OCI-LY1 (cell line): ENCODE data around the gene SCGB2A2.

Experiments
- H2AFZ ChIP-seq: fragments of 200-600 bp; sonication (generic), shearing (Covaris generic); 2 replicates; pipeline ENCODE4 v1.6.0; 2014; ENCODE audit warnings: antibody characterized with exemption, mild to moderate bottlenecking, low read length
- H3F3A ChIP-seq: fragments of 200-600 bp; sonication (generic), shearing (Covaris generic); 2 replicates; pipeline ENCODE4 v1.6.0; 2014; ENCODE audit warnings: mild to moderate bottlenecking, antibody characterized with exemption, low read length, moderate library complexity; ENCODE audit not compliant: insufficient read depth
- H3K27ac ChIP-seq: fragments of 200-600 bp; sonication (generic); 2 replicates; pipeline ENCODE4 v1.5.1; 2014; ENCODE audit warnings: low read length, mixed run types, mild to moderate bottlenecking, low read depth; ENCODE audit not compliant: poor library complexity, severe bottlenecking
- H3K27me3 ChIP-seq: fragments of 200-600 bp; sonication (generic); 2 replicates; pipeline ENCODE4 v1.6.0; 2014; ENCODE audit warnings: antibody characterized with exemption, mild to moderate bottlenecking, low read length, moderate library complexity; ENCODE audit not compliant: insufficient read depth
- H3K36me3 ChIP-seq: fragments of 200-600 bp; sonication (generic); 2 replicates; pipeline ENCODE4 v1.6.1; 2014; ENCODE audit warnings: mild to moderate bottlenecking, antibody characterized with exemption, low read length, moderate library complexity, mixed read lengths; ENCODE audit not compliant: insufficient read depth
- H3K4me1 ChIP-seq: fragments of 200-600 bp; sonication (generic); 2 replicates; pipeline ENCODE4 v1.5.1; 2014; ENCODE audit warnings: mild to moderate bottlenecking, low read length, moderate library complexity; ENCODE audit not compliant: insufficient read depth, severe bottlenecking
- H3K4me2 ChIP-seq: fragments of 200-600 bp; sonication (generic), shearing (Covaris generic); 2 replicates; pipeline ENCODE4 v1.6.1; 2014; ENCODE audit warnings: low read length
- H3K4me3 ChIP-seq: fragments of 200-600 bp; sonication (generic); 2 replicates; pipeline ENCODE4 v1.5.1; 2014; ENCODE audit warnings: low read length, low read depth, mild to moderate bottlenecking, mixed read lengths; ENCODE audit not compliant: poor library complexity, severe bottlenecking
- H3K79me2 ChIP-seq: fragments of 200-600 bp; shearing (Covaris generic); 2 replicates; pipeline ENCODE4 v1.6.1; 2016; ENCODE audit warnings: mixed run types, low read length, mixed read lengths; ENCODE audit not compliant: insufficient read depth
- H3K9ac ChIP-seq: fragments of 200-600 bp; sonication (generic), shearing (Covaris generic); 2 replicates; pipeline ENCODE4 v1.6.1; 2014; ENCODE audit warnings: mild to moderate bottlenecking, low read length, mixed read lengths
- H3K9me2 ChIP-seq: fragments of 200-600 bp; sonication (generic), shearing (Covaris generic); 2 replicates; pipeline ENCODE4 v1.6.1; 2014; ENCODE audit warnings: low read depth, mild to moderate bottlenecking, low read length, mixed read lengths
- H3K9me3 ChIP-seq: fragments of 200-600 bp; shearing (Covaris generic); 2 replicates; pipeline ENCODE4 v1.6.1; 2014; ENCODE audit warnings: low read length, mixed read lengths
- H4K20me1 ChIP-seq: fragments of 200-600 bp; sonication (generic), shearing (Covaris generic); 2 replicates; pipeline ENCODE4 v1.6.0; 2016; ENCODE audit warnings: mild to moderate bottlenecking, low read length; ENCODE audit not compliant: insufficient read depth
- CTCF ChIP-seq: fragments of 200-600 bp; sonication (generic), shearing (Covaris generic); IDR thresholded peaks from 2 replicates; pipeline ENCODE4 v1.5.1; 2017; ENCODE audit warnings: mild to moderate bottlenecking, antibody characterized with exemption, low read length, moderate library complexity, mixed read lengths
- EZH2 ChIP-seq: fragments of 200-600 bp; sonication (generic), shearing (Covaris generic); IDR thresholded peaks from 2 replicates; pipeline ENCODE4 v1.8.0; 2017; ENCODE audit warnings: borderline replicate concordance, mixed run types, mild to moderate bottlenecking, antibody characterized with exemption, low read length, moderate library complexity, mixed read lengths

The SCGB2A2 gene

DNA sequence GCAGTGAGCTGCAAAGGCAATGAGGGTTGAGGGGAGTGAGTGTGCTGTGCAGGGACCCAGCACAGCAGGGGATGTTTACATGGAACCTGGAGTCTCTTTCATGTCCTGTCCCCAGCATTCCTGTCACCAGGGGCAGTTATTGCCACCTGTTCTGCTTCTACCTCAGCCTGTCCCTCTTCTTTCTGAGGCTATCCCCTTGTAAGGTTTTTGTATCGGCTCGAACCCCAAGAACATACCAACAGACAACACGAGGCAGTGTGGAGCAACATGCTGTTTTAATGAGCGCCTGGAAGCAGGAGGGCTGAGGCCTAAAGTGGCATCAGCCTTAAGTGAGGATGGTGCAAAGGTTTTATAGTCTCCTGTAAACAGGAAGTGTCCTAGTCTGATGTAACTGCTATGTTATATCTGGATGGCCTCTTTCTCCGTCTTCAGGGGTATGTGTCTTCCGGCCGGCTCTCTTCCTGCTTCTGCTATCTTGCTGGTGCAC lies 3.9 kb downstream of the SCGB2A2 start:
- no peaks in the 10 kb centered on the region for H3K79me2 ChIP-seq
- H3K9me2 ChIP-seq, result no peaks in the 10 kb centered on the region
- no peak overlapping the region for H2AFZ ChIP-seq
- no peak overlapping the region for H3K4me3 ChIP-seq
- no peaks in the 10 kb centered on the region for H3F3A ChIP-seq
- H3K36me3 ChIP-seq, result no peaks in the 10 kb centered on the region
- H3K27ac ChIP-seq, result no peak overlapping the region
- no peaks in the 10 kb centered on the region for H3K9me3 ChIP-seq
- no peaks in the 10 kb centered on the region for H3K27me3 ChIP-seq
- H3K9ac ChIP-seq, result no peak overlapping the region
- H3K4me1 ChIP-seq, result no peaks in the 10 kb centered on the region
- TF ChIP-seq CTCF (no peak), EZH2 (no peak)
- H3K4me2 ChIP-seq, result no peak overlapping the region
- H4K20me1 ChIP-seq, result no peaks in the 10 kb centered on the region

DNA sequence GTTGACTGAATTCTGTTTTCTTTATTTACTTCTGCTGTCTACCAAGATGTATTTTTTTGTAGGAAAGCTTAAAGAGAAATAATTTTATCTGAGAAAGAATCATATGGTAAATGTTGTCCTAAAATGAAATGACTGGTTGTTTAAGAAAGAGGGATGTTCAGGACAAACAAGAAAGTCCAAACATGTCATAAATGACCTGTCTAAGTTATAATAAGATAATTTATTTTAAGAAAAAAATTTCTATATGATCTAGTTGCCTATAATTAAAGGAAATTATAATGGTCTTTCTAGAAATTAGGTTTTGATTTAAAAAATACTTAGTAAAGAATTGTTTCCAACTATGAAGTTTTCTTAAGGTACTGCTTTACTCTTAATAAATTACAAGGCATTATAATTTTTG lies 10.5 kb downstream of the SCGB2A2 start:
- Histone ChIP-seq H3K4me3 (no peak overlapping the region), H3K4me1 (no peaks in the 10 kb centered on the region), H3K79me2 (no peaks in the 10 kb centered on the region), H3F3A (no peaks in the 10 kb centered on the region), H3K27ac (no peak overlapping the region), H3K9me3 (0 out of 2 replicates have a peak, but pooled peaks cover 4% of the 10 kb centered on the region), H2AFZ (no peak overlapping the region), H4K20me1 (no peaks in the 10 kb centered on the region), H3K27me3 (no peaks in the 10 kb centered on the region), H3K9me2 (no peaks in the 10 kb centered on the region), H3K4me2 (no peak overlapping the region), H3K36me3 (no peaks in the 10 kb centered on the region), H3K9ac (no peak overlapping the region)
- TF ChIP-seq CTCF (no peak), EZH2 (no peak)

DNA sequence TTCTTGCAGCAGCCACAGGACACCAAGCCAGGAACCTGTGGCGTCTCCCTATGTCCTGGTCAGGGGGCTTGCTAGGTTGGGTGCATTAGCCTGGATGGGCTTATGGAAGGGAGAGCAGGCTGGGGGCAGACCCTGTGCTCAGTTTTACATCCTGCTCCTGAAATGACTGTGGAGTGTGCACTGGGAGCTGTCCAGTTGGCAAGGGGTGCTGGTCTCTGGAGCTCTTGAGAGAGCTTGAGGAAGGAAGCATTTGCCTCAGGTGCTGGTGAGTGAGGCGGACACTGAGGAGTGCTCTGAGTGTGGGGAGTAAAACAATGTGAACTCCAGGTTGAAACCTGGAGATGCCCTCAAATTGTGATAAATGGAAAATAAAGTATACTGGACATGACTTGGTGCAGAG lies 25.5 kb downstream of the SCGB2A2 start:
- H3K79me2 ChIP-seq, result no peaks in the 10 kb centered on the region
- H4K20me1 ChIP-seq, result no peaks in the 10 kb centered on the region
- H3K27ac ChIP-seq, result no peak overlapping the region
- no peak overlapping the region for H3K4me2 ChIP-seq
- H3F3A ChIP-seq, result no peaks in the 10 kb centered on the region
- no peaks in the 10 kb centered on the region for H3K4me1 ChIP-seq
- H3K36me3 ChIP-seq, result no peaks in the 10 kb centered on the region
- no peak overlapping the region for H3K4me3 ChIP-seq
- H3K9me3 ChIP-seq, result no peaks in the 10 kb centered on the region
- H3K9ac ChIP-seq, result no peak overlapping the region
- no peak overlapping the region for H2AFZ ChIP-seq
- TF ChIP-seq CTCF (no peak), EZH2 (no peak)
- H3K9me2 ChIP-seq, result no peaks in the 10 kb centered on the region
- H3K27me3 ChIP-seq, result no peaks in the 10 kb centered on the region
